IMR-90 (cell line): Measurements from ENCODE around the gene AGBL5. TPM values are rescaled to one million over a fixed set of nuclear protein-coding genes. Genes with fewer than 3 reads are reported as not detected.

Experiments used
- ATAC-seq: fragments of 200-7000 bp; cut with Tn5 transposase; 2 replicates; pipeline ENCODE4 v1.9.1; 2020; ENCODE audit warnings: low read depth, mild to moderate bottlenecking, moderate library complexity
- BruUV-seq: library from RNA; stranded (reverse); fragments of 400-500 nt; replicated peaks from 2 replicates; lab custom pipeline; 2021; lab: Mats Ljungman, UMichigan
- CTCF ChIA-PET: fragments of 300-600 bp; formaldehyde crosslinking; extraction: SDS; loops from one replicate; lab custom pipeline; 2021; ENCODE audit warnings: antibody characterized with exemption; lab: Yijun Ruan, JAX
- POLR2A ChIA-PET: fragments of 300-600 bp; sonication (Branson Sonifier 250); formaldehyde crosslinking; loops from one replicate; lab custom pipeline; 2022; ENCODE audit warnings: antibody characterized with exemption; ENCODE audit not compliant: unreplicated experiment; lab: Charles Lee
- DNase-seq: peaks from one replicate; pipeline ENCODE4 v3.0.0; 2013
- H2AFZ ChIP-seq: replicated peaks from 2 replicates; pipeline ENCODE3; 2013; ENCODE audit warnings: low read length, mild to moderate bottlenecking; ENCODE audit not compliant: poor library complexity
- H2AK5ac ChIP-seq: 2 replicates; pipeline ENCODE4 v1.6.1; 2013; ENCODE audit warnings: low read depth, low read length, inconsistent platforms
- H2AK9ac ChIP-seq: replicated peaks from 2 replicates; pipeline ENCODE3; 2013; ENCODE audit warnings: mild to moderate bottlenecking, low read depth, low read length, moderate library complexity; ENCODE audit not compliant: poor library complexity
- H2BK120ac ChIP-seq: 2 replicates; pipeline ENCODE4 v1.6.1; 2013; ENCODE audit warnings: low read depth, low read length, inconsistent platforms
- H2BK15ac ChIP-seq: 3 replicates; pipeline ENCODE4 v1.6.1; 2013; ENCODE audit warnings: low read depth, low read length, inconsistent platforms
- H2BK20ac ChIP-seq: 2 replicates; pipeline ENCODE4 v1.6.1; 2013; ENCODE audit warnings: low read depth, mild to moderate bottlenecking, inconsistent platforms, low read length, moderate library complexity
- H2BK5ac ChIP-seq: 2 replicates; pipeline ENCODE4 v1.6.1; 2013; ENCODE audit warnings: mild to moderate bottlenecking, low read depth, low read length, inconsistent platforms; ENCODE audit not compliant: poor library complexity, severe bottlenecking
- H3K14ac ChIP-seq: replicated peaks from 2 replicates; pipeline ENCODE4 v1.6.1; 2013; ENCODE audit warnings: low read depth, low read length, inconsistent platforms
- H3K18ac ChIP-seq: 2 replicates; pipeline ENCODE4 v1.6.1; 2013; ENCODE audit warnings: low read depth, low read length, control low read depth
- H3K23ac ChIP-seq: 2 replicates; pipeline ENCODE4 v1.6.1; 2013; ENCODE audit warnings: low read depth, low read length, inconsistent platforms
- H3K27ac ChIP-seq: 2 replicates; pipeline ENCODE4 v1.5.1; 2013; ENCODE audit warnings: mild to moderate bottlenecking, control low read depth, low read length; ENCODE audit not compliant: insufficient read depth
- H3K27me3 ChIP-seq: 2 replicates; pipeline ENCODE4 v1.6.1; 2013; ENCODE audit warnings: low read length; ENCODE audit not compliant: control insufficient read depth, insufficient read depth
- H3K36me3 ChIP-seq: 2 replicates; pipeline ENCODE4 v1.6.1; 2013; ENCODE audit warnings: low read length, mixed read lengths; ENCODE audit not compliant: control insufficient read depth, insufficient read depth
- H3K4ac ChIP-seq: 2 replicates; pipeline ENCODE4 v1.6.1; 2013; ENCODE audit warnings: low read depth, low read length, inconsistent platforms
- H3K4me1 ChIP-seq: 2 replicates; pipeline ENCODE4 v1.6.1; 2013; ENCODE audit warnings: low read length, mixed read lengths; ENCODE audit not compliant: control insufficient read depth, insufficient read depth
- H3K4me2 ChIP-seq: 2 replicates; pipeline ENCODE4 v1.6.1; 2013; ENCODE audit warnings: low read depth, mild to moderate bottlenecking, control low read depth, low read length, moderate library complexity
- H3K4me3 ChIP-seq: 2 replicates; pipeline ENCODE4 v1.5.1; 2013; ENCODE audit warnings: low read depth, mild to moderate bottlenecking, control low read depth, low read length, moderate library complexity; ENCODE audit not compliant: insufficient read depth
- H3K56ac ChIP-seq: 2 replicates; pipeline ENCODE4 v1.6.1; 2013; ENCODE audit warnings: low read length, inconsistent platforms; ENCODE audit not compliant: insufficient read depth; ENCODE audit errors: extremely low read depth
- H3K79me1 ChIP-seq, 2 experiments: 2 replicates each; pipeline ENCODE4 v1.6.1; 2013; ENCODE audit warnings: low read length in 2 of 2, inconsistent platforms in 1 of 2, low read depth in 1 of 2
- H3K9ac ChIP-seq: 2 replicates; pipeline ENCODE4 v1.6.1; 2013; ENCODE audit warnings: low read depth, low read length, control low read depth
- H3K9me1 ChIP-seq: 2 replicates; pipeline ENCODE4 v1.6.1; 2013; ENCODE audit warnings: low read length, inconsistent platforms; ENCODE audit not compliant: insufficient read depth
- H3K9me3 ChIP-seq: 2 replicates; pipeline ENCODE4 v1.6.1; 2013; ENCODE audit warnings: low read length; ENCODE audit not compliant: control insufficient read depth, insufficient read depth
- H4K20me1 ChIP-seq: 2 replicates; pipeline ENCODE4 v1.6.1; 2013; ENCODE audit warnings: low read length, inconsistent platforms; ENCODE audit not compliant: insufficient read depth
- H4K5ac ChIP-seq: 2 replicates; pipeline ENCODE4 v1.6.1; 2013; ENCODE audit warnings: mild to moderate bottlenecking, low read depth, low read length, control low read depth
- H4K8ac ChIP-seq, 2 experiments: 2 replicates each; pipeline ENCODE4 v1.6.1; 2013; ENCODE audit warnings: low read depth in 2 of 2, low read length in 2 of 2, control low read depth in 1 of 2, inconsistent platforms in 1 of 2
- H4K91ac ChIP-seq: 2 replicates; pipeline ENCODE4 v1.6.1; 2013; ENCODE audit warnings: low read depth, low read length, inconsistent platforms; ENCODE audit not compliant: insufficient read depth
- CTCF ChIP-seq: conservative IDR thresholded peaks from 2 replicates; pipeline ENCODE4 v1.5.1; 2012; ENCODE audit warnings: mild to moderate bottlenecking, low read depth, low read length, improper control_type of control experiment
- ELK1 ChIP-seq: fragments of 150-350 bp; IDR thresholded peaks from 2 replicates; pipeline ENCODE4 v1.6.1; 2016; ENCODE audit warnings: low read depth, mild to moderate bottlenecking, low read length, moderate library complexity, borderline replicate concordance
- MAFK ChIP-seq: IDR thresholded peaks from 2 replicates; pipeline ENCODE4 v1.6.1; 2012; ENCODE audit warnings: low read depth, low read length, improper control_type of control experiment
- MAZ ChIP-seq: IDR thresholded peaks from 2 replicates; pipeline ENCODE4 v1.6.1; 2012; ENCODE audit warnings: low read depth, mild to moderate bottlenecking, low read length, improper control_type of control experiment, moderate library complexity, borderline replicate concordance
- MXI1 ChIP-seq: IDR thresholded peaks from 2 replicates; pipeline ENCODE4 v1.6.1; 2012; ENCODE audit warnings: low read depth, mild to moderate bottlenecking, low read length, moderate library complexity, borderline replicate concordance
- RAD21 ChIP-seq: IDR thresholded peaks from 2 replicates; pipeline ENCODE4 v1.6.1; 2012; ENCODE audit warnings: low read length, improper control_type of control experiment
- RCOR1 ChIP-seq: IDR thresholded peaks from 2 replicates; pipeline ENCODE4 v1.6.1; 2012; ENCODE audit warnings: mild to moderate bottlenecking, low read length, improper control_type of control experiment; ENCODE audit not compliant: insufficient replicate concordance
- SMC3 ChIP-seq: fragments of 150-350 bp; IDR thresholded peaks from 2 replicates; pipeline ENCODE4 v1.6.1; 2016; ENCODE audit warnings: low read depth, mild to moderate bottlenecking, antibody characterized with exemption, low read length, moderate library complexity
- WGBS, 2 experiments: methylation state at CpG; one replicate each; pipeline versions ENCODE4 v1.1.5 to v1.1.7; 2013; ENCODE audit warnings: missing lambda C conversion rate in 2 of 2; ENCODE audit not compliant: insufficient read length in 1 of 2; ENCODE audit errors: extremely low coverage in 2 of 2; 5-methylcytosine and 5-hydroxymethylcytosine counted together
- dilution Hi-C: fragments of 300-500 bp; cut with HindIII; formaldehyde crosslinking; loops from one replicate; pipeline ENCODE4 v1.14.3; 2018; ENCODE audit warnings: low sequenced_read_pairs; ENCODE audit not compliant: unreplicated experiment
- in situ Hi-C: fragments of 300-500 bp; cut with MboI; formaldehyde crosslinking; loops from 3 replicates; pipeline ENCODE4 v1.14.3; 2019; ENCODE audit warnings: low sequenced_read_pairs, inconsistent platforms, mixed read lengths
- intact Hi-C: fragments of 100-400 bp; cut with micrococcal nuclease; formaldehyde crosslinking; loops from 2 replicates; pipeline ENCODE4 v1.10.0; 2022
- polyA plus RNA-seq, 3 experiments: library from polyadenylated mRNA; depleted of rRNA; stranded (reverse); fragments of >200 nt; gene quantifications; 2 replicates each; pipeline ENCODE4 v1.2.3, GENCODE V29; 2012; ENCODE audit warnings: low replicate concordance in 1 of 3
- total RNA-seq: library from RNA; depleted of rRNA; stranded (reverse); fragments of >200 nt; gene quantifications from 2 replicates; pipeline ENCODE4 v1.2.3, GENCODE V29; 2012

Gene AGBL5
- total and polyA plus RNA-seq, 2 of the 4 experiments (the other 2 are of a cell fraction): 19.0 to 26.2 TPM

GRCh38 chr2:27054721-27055120, 3.3 kb downstream of the AGBL5 start:
- Histone ChIP-seq H3K4me1 (peaks cover 4% of the 10 kb centered on the region; the same call in 1 of the 2 replicates), H4K5ac (no peak overlapping the region), H3K27ac (no peak overlapping the region), H3K9ac (no peak overlapping the region), H2AK9ac (no peak overlapping the region), H3K56ac (no peak overlapping the region), H2BK20ac (no peak overlapping the region), H2BK5ac (no peak overlapping the region), H3K4me3 (no peak overlapping the region), H3K27me3 (no peaks in the 10 kb centered on the region), H4K8ac (no peak overlapping the region), H2AK5ac (no peak overlapping the region), H4K20me1 (peaks cover 13% of the 10 kb centered on the region), H3K9me1 (peaks cover 13% of the 10 kb centered on the region), H3K14ac (no peak overlapping the region), H3K4ac (no peak overlapping the region), H4K91ac (no peak overlapping the region), H3K4me2 (no peak overlapping the region), H3K23ac (no peak overlapping the region), H3K9me3 (no peaks in the 10 kb centered on the region), H2BK120ac (no peak overlapping the region), H3K18ac (no peak overlapping the region), H2AFZ (no peak overlapping the region), H3K79me1 (peaks cover 0 to 27% of the 10 kb centered on the region in 2 experiments; a peak in 2 of 4 replicates), H3K36me3 (peaks cover 38% of the 10 kb centered on the region), H2BK15ac (no peak overlapping the region)
- ATAC-seq (no peak), DNase-seq (no peak)
- WGBS, 2 experiments: 100% methylated on average over 5 of the region's 11 CpGs; no CpG with 5 or more reads in 1 of the 2 experiments
- dilution Hi-C loops (no loop called here), in situ Hi-C loops (no loop called here), intact Hi-C loops (no loop called here)
- TF ChIP-seq ELK1 (no peak), MAZ (no peak), MXI1 (no peak), SMC3 (no peak), CTCF (no peak), MAFK (no peak), RAD21 (no peak), RCOR1 (no peak)
- ChIA-PET POLR2A (no interaction called here), CTCF (no interaction called here)
- BruUV-seq: no TSS peak
